Measurements from ENCODE around the gene HAUS7. TPM values are rescaled to one million over a fixed set of nuclear protein-coding genes. Genes with fewer than 3 reads are reported as not detected.

Gene HAUS7
- total RNA-seq, 2 experiments from 2014 or later: 63.5 to 68.5 TPM

DNA sequence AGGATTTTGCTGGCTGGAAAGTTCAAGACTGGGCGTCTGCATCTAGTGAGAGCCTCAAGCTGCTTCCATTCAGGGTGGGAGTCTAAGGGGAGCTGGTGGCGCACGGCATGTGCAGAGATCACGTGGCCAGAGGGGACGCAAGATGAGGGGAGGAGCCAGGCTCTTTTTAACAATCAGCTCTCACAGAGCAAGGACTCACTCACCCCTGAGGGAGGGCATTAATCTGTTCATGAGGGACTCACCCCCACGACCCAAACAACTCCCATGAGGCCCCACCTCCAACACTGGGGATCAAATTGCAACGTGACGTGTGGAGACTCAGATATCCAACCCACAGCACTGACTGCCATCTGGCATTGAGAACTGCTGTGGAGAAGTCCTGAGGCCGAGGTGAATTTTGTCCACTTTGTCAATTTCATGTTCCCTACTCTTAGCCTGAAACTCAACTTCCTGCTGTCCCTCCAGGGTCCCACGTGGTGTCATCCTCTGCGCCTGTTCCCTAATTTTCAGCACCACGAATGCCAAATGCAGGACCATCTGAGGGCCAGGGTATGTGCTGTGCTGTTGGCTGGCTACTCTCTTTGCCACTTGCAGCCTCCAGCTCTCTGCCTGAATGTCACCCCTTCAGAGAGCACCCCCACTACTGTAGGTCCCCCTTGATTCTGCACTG is 53.5 kb downstream of the HAUS7 start:
- no peaks in the 10 kb centered on the region for H3K9me3 Mint-ChIP-seq
- H3K27ac Mint-ChIP-seq: no peak overlapping the region
- H3K36me3 Mint-ChIP-seq (ENCODE audit: low read depth): no peaks in the 10 kb centered on the region
- no peaks in the 10 kb centered on the region for H3K27me3 Mint-ChIP-seq (ENCODE audit: low read depth)
- CTCF ChIA-PET: no interaction called here
- H3K4me1 Mint-ChIP-seq (ENCODE audit: low read depth): peaks cover 6% of the 10 kb centered on the region
- DNase-seq: no peak
- intact Hi-C loops (cut with micrococcal nuclease): no loop called here
- no peak overlapping the region for H3K4me3 Mint-ChIP-seq

DNA sequence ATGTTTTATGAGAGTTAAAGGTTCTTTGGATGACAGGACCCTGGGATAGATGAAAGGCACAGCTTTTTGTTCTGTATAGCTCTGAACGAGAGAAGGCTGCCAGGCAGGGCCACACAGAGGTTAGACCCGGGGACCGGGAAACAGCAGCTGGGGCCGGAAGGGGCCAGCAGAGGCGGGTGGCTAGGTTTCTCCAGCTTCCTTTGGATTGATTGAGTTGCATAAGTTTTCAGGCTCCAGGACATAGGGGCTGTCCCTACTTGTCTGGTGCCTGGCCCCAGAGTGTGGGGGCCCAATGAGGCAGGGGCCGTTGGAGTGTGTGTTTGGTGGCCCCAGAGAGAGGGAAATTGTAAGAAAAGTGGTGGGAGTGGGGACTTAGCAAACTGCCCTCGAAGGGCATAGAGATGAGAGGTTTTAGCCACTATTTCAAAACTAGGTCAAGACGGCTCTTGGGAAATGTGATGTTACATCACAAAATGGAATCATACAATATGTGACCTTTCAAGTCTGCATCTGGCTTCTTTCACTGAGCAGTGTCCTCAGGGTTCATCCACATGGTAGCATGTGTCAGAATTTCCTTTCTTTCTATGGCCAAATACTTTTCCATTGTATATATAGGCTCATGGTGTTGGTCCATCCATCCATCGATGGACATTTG is 55.4 kb downstream of the HAUS7 start:
- intact Hi-C loops (cut with micrococcal nuclease): loop anchor here (5.0 kb wide), 3 partner anchors 83 to 473 kb away; partner anchors contain the start of gene ZNF275
- CTCF ChIA-PET: no interaction called here
- no peaks in the 10 kb centered on the region for H3K27me3 Mint-ChIP-seq (ENCODE audit: low read depth)
- no peak for DNase-seq
- no peak overlapping the region for H3K27ac Mint-ChIP-seq
- H3K4me1 Mint-ChIP-seq (ENCODE audit: low read depth): peaks cover 7% of the 10 kb centered on the region
- H3K36me3 Mint-ChIP-seq (ENCODE audit: low read depth): no peaks in the 10 kb centered on the region
- H3K4me3 Mint-ChIP-seq: no peak overlapping the region
- H3K9me3 Mint-ChIP-seq: no peaks in the 10 kb centered on the region

DNA sequence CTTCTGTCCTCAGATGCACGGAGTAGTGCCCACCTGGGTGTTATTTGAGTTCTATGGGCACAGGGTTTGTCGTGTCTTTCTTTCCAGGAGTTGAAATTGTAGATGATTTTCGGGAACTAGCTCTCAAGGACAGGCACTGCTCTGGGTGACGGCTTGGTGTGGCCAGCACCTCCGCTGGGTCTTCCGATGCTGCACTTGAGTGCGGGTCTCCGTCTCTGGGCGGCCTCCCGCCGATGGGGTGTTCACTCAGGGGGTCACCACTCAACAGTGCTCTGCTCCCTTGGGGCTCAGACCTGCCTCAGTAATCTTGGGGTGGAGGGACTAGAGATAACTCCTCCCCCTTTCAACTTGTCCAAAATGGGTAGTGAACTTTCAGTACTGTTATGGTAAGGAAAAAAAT is 56.6 kb downstream of the HAUS7 start:
- no peak overlapping the region for H3K4me3 Mint-ChIP-seq
- no peaks in the 10 kb centered on the region for H3K9me3 Mint-ChIP-seq
- intact Hi-C loops (cut with micrococcal nuclease): loop anchor here (5.0 kb wide), 3 partner anchors 81 to 471 kb away; partner anchors contain the start of gene ZNF275
- H3K4me1 Mint-ChIP-seq (ENCODE audit: low read depth): peaks cover 7% of the 10 kb centered on the region
- no peak for DNase-seq
- no peaks in the 10 kb centered on the region for H3K36me3 Mint-ChIP-seq (ENCODE audit: low read depth)
- H3K27me3 Mint-ChIP-seq (ENCODE audit: low read depth): no peaks in the 10 kb centered on the region
- no peak overlapping the region for H3K27ac Mint-ChIP-seq
- CTCF ChIA-PET: interaction anchor here (0.7 kb wide), 1 partner anchor 417 kb away, joined by 3 read pairs; no protein-coding TSS in a partner anchor

DNA sequence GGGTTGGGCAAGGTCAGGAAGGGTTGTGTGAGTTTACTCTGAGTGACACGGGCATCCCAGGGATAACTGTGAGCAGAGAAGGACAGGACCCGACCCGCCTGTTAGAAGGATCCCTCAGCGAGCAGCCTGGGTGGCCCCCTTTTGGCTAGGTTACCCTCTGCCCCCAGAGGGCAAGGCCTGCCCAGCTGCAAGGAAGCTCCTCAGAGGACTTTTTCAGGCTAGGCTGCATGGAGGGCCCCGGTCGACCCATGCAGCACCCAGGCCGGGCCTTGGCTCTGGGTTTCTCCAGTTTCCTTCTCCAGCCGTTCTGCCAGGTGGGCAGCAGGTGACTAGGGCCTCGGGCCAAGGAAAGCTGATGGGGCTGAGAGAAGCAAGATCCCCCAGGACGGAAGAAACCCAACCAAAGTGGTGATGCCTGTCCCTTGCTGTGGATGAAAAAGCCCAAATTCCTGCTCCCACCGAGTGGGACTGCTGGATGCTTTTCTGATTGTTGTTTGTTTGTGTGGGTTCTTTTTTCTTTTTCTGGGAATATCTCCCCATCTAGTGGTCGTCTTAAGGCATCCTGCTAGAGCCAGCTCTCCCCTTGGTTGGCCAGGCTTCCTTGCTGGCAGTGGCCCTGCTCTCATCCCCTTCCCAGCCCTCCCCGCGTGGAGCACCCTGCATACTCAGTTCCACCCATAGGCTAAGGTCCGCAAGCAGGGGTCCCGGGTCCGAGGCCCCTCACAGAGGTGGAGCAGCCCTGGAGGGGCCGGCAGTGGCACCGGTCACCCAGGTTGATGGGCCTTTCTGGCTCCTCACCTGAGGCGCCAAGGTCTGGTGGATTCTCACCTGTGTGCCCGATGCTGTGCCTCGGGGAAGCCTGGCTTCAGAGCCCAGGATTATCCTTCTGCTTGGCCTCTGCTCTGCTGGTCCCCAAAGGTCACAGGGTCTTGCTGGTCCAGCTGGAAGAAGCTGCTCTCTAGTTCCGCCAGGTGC is 57.3 kb downstream of the HAUS7 start:
- H3K9me3 Mint-ChIP-seq: no peaks in the 10 kb centered on the region
- H3K27me3 Mint-ChIP-seq (ENCODE audit: low read depth): no peaks in the 10 kb centered on the region
- H3K36me3 Mint-ChIP-seq (ENCODE audit: low read depth): no peaks in the 10 kb centered on the region
- no peak overlapping the region for H3K4me3 Mint-ChIP-seq
- peaks cover 7% of the 10 kb centered on the region for H3K4me1 Mint-ChIP-seq (ENCODE audit: low read depth)
- H3K27ac Mint-ChIP-seq: no peak overlapping the region
- intact Hi-C loops (cut with micrococcal nuclease): loop anchor here (5.0 kb wide), 3 partner anchors 81 to 471 kb away; partner anchors contain the start of gene ZNF275
- no peak for DNase-seq
- CTCF ChIA-PET: interaction anchor here (0.7 kb wide), 1 partner anchor 416 kb away, joined by 3 read pairs; no protein-coding TSS in a partner anchor

DNA sequence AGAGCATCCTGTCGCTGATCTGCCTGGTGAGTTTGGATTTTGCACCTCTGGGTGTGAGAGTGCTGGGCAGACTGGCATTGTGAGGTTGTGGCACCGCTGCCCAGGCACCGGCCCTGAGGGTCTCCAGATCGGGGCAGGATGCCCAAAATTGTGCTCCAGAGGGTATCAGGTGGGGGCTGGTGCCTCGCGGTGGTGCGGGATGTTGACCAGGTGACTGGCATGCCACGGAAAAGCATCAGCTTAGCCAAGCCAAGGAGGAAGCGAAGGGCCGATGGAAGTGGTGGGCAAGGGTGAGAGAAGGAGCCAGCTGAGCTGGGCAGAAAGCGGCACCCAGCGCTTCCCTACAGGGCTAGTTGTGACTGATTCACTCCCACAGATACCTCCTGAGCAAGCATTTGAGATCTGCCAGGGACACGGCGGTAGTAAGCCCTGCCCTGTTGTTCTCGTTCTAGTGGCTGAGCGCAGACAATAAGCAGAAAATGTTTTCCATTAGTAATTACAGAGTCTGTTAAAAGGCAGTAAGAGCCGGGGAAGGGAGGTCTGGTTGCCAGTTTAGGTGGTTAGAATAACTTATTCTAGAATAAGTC is 58.3 kb downstream of the HAUS7 start:
- Mint-ChIP-seq H3K27me3 (ENCODE audit: low read depth) (no peaks in the 10 kb centered on the region), H3K4me1 (ENCODE audit: low read depth) (peaks cover 7% of the 10 kb centered on the region), H3K27ac (no peak overlapping the region), H3K36me3 (ENCODE audit: low read depth) (no peaks in the 10 kb centered on the region), H3K4me3 (peak overlapping the region; percentile 62), H3K9me3 (no peaks in the 10 kb centered on the region)
- CTCF ChIA-PET: no interaction called here
- no peak for DNase-seq
- intact Hi-C loops (cut with micrococcal nuclease): loop anchor here (5.0 kb wide), 3 partner anchors 80 to 470 kb away; partner anchors contain the start of gene ZNF275

DNA sequence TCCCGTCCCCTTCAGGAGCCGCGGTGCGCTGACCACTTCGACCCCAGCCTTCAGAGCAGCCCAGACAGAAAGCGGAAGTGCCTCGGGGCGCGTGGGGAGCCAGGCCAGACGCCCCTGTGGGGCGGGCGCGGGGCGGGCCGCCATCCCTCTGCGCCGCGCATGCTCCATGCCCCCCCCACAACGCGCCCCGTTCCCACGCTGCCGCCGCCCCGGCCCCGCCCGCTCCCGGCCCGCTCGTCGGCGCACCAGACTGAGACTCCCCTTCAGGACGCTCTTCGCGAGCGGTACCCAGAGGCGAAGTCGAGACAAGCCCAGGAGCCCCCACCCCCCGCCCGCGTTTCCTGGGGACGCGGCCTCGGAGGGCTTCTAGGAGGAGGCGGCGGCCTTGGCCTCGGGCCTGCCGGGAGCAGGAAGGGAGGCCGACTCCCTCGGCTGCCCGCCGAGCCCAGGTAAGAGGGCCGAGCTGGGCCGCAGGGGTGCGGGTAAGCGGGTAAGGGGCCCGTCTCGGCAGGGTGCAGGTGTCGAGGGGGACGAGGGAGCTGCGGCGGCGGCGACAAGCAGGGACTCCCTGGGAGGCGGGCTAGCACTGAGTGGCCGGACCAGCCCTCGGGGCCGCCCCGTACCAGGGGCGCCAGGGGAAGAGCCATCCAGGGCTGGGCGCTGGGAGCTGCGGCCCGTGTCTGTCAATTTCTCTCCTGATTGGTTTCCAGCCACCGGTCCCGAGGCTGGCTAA is 59.0 kb downstream of the HAUS7 start, which contains the start of gene ZFP92:
Gene ZFP92 (plus strand): TSS at position 218 of the 733 bp plus-strand sequence. CDS start 6,851 bp downstream, outside the sequence.
- Mint-ChIP-seq H3K4me1 (ENCODE audit: low read depth) (peaks cover 7% of the 10 kb centered on the region), H3K4me3 (peak within 1 kb of the TSS; percentile 62), H3K27ac (no peak within 1 kb of the TSS), H3K9me3 (no peaks in the 10 kb centered on the region), H3K27me3 (ENCODE audit: low read depth) (no peaks in the 10 kb centered on the region), H3K36me3 (ENCODE audit: low read depth) (no peaks in the 10 kb centered on the region)
- CTCF ChIA-PET: no interaction called here
- intact Hi-C loops (cut with micrococcal nuclease): loop anchor here (5.0 kb wide), 3 partner anchors 79 to 469 kb away; partner anchors contain the start of gene ZNF275
- peak; percentile 29 for DNase-seq

DNA sequence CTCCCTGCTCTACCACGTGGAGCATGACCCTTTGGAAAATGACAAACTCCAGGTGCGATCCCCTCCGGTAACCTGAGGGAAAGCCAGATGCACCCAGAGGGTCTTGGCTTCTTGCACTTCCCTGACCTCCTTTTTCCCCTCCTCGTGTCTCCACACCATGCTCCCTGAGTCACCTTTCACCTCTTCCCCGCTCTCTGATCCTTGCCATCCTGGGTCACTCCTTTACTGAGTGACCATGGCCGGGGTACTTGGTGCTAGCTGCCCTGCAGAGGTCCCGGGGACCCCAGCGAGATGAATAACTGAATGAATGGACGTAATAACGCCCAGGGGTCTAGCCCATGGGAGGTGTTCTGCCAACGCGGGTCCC is 59.5 kb downstream of the HAUS7 start:
- peak overlapping the region; percentile 62 for H3K4me3 Mint-ChIP-seq
- H3K27me3 Mint-ChIP-seq (ENCODE audit: low read depth): no peaks in the 10 kb centered on the region
- no peaks in the 10 kb centered on the region for H3K36me3 Mint-ChIP-seq (ENCODE audit: low read depth)
- intact Hi-C loops (cut with micrococcal nuclease): loop anchor here (5.0 kb wide), 3 partner anchors 79 to 469 kb away; partner anchors contain the start of gene ZNF275
- H3K9me3 Mint-ChIP-seq: no peaks in the 10 kb centered on the region
- H3K4me1 Mint-ChIP-seq (ENCODE audit: low read depth): peaks cover 7% of the 10 kb centered on the region
- H3K27ac Mint-ChIP-seq: no peak overlapping the region
- DNase-seq: no peak
- CTCF ChIA-PET: no interaction called here

DNA sequence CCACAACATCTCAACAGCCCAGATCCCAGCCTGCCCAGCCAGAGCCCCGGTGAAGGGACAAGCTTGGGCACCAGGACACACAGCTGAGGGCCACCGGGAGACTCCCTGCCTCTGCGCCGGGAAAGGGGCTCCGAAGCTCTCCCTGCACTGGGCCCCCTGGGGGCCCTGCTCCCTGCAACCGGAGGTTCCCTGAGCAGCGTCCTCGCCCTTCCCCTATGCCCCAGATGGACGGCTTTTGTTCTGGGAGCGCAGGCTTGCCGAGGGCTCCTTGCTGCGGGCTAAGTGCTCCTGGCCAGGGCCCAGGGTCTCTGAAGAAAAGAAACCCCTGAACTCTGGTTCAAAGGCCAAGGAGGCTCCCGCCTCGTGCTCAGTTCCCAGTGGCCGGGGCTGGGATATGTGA is 60.0 kb downstream of the HAUS7 start:
- intact Hi-C loops (cut with micrococcal nuclease): loop anchor here (5.0 kb wide), 3 partner anchors 78 to 468 kb away; partner anchors contain the start of gene ZNF275
- CTCF ChIA-PET: no interaction called here
- no peaks in the 10 kb centered on the region for H3K36me3 Mint-ChIP-seq (ENCODE audit: low read depth)
- H3K4me3 Mint-ChIP-seq: no peak overlapping the region
- H3K9me3 Mint-ChIP-seq: no peaks in the 10 kb centered on the region
- peaks cover 7% of the 10 kb centered on the region for H3K4me1 Mint-ChIP-seq (ENCODE audit: low read depth)
- H3K27me3 Mint-ChIP-seq (ENCODE audit: low read depth): no peaks in the 10 kb centered on the region
- DNase-seq: no peak
- no peak overlapping the region for H3K27ac Mint-ChIP-seq

DNA sequence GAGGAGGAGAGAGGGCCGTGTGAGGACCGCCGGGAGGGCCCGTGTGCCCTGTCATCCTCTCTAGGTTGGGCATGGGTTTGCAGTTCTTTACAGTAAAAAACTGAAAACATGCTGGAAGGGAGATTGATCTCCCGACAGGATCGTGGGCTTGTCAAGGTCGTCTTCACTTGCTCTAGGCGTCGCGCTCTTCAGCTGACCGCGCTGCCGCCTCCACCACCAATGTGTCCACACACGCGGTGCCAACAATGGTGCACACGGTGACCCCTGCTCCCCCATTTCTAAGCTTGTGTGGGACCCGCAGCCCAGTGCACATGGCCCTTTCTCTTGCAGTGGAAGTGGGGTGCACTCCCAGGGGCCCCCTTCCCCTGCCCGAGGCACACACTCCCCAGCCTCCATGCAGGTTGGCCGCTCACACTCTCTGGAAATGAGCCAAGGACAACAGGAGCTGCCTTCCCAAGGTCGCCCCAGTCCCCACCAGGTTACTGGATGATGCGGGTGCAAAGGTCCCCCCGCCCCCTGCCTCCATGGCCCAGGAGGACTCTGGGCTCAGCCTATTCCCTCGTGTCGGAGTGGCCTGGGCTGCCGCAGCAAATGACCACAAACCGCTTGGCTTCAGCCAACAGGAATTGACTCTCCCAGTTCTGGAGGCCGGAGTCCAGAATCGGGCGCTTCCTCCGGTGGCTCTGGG is 60.8 kb downstream of the HAUS7 start:
- intact Hi-C loops (cut with micrococcal nuclease): loop anchor here (5.0 to 10.0 kb wide), 4 partner anchors 55 to 467 kb away; partner anchors contain the start of gene ZNF275
- H3K27ac Mint-ChIP-seq: no peak overlapping the region
- no peak overlapping the region for H3K4me3 Mint-ChIP-seq
- CTCF ChIA-PET: no interaction called here
- DNase-seq: no peak
- peaks cover 7% of the 10 kb centered on the region for H3K4me1 Mint-ChIP-seq (ENCODE audit: low read depth)
- H3K36me3 Mint-ChIP-seq (ENCODE audit: low read depth): no peaks in the 10 kb centered on the region
- H3K9me3 Mint-ChIP-seq: no peaks in the 10 kb centered on the region
- no peaks in the 10 kb centered on the region for H3K27me3 Mint-ChIP-seq (ENCODE audit: low read depth)

DNA sequence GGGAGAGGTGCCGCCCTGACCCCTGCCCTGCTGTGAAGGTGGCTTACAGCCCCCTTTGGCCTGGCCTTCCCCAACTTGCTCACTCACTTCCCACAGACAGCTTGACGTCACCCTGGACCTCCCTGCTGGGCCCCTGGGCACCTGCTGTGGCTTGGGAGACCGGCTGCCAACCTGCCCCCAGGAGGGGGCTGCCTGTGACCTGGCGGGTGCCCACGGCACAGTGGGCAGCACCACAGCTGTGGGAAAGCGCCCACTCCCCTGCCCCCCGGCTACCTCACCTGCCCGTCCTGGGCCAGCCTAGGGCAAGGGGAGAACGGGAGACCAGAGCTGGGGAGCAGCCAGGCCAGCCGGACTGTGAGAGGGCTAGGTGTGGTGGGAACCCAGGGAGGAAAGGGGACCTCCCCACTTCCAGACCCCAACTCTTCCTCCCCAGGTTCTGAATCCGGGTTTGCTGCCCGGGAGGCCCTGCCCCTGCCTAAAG is 61.5 kb downstream of the HAUS7 start:
- Mint-ChIP-seq H3K27ac (no peak overlapping the region), H3K36me3 (ENCODE audit: low read depth) (no peaks in the 10 kb centered on the region), H3K27me3 (ENCODE audit: low read depth) (no peaks in the 10 kb centered on the region), H3K4me1 (ENCODE audit: low read depth) (peaks cover 7% of the 10 kb centered on the region), H3K4me3 (no peak overlapping the region), H3K9me3 (no peaks in the 10 kb centered on the region)
- DNase-seq: no peak
- CTCF ChIA-PET: no interaction called here
- intact Hi-C loops (cut with micrococcal nuclease): loop anchor here (10.0 kb wide), 1 partner anchor 56 kb away; no protein-coding TSS in a partner anchor
